MM.1S (cell line): Measurements from ENCODE around the gene NUDT22.

Experiments used
- DNase-seq: peaks from one replicate; pipeline ENCODE4 v3.0.0-alpha.2; 2015
- H2AFZ ChIP-seq: fragments of 300-600 bp; sonication (generic); 2 replicates; pipeline ENCODE4 v1.6.0; 2016; ENCODE audit warnings: antibody characterized with exemption, low read length
- H3F3A ChIP-seq: fragments of 300-600 bp; sonication (generic); 2 replicates; pipeline ENCODE4 v1.6.1; 2016; ENCODE audit warnings: mild to moderate bottlenecking, antibody characterized with exemption, low read length, moderate library complexity, mixed read lengths; ENCODE audit not compliant: insufficient read depth
- H3K27ac ChIP-seq: fragments of 300-600 bp; sonication (generic); 2 replicates; pipeline ENCODE4 v1.5.1; 2016; ENCODE audit warnings: mild to moderate bottlenecking, low read length
- H3K27me3 ChIP-seq: fragments of 300-600 bp; sonication (generic); replicated peaks from 2 replicates; pipeline ENCODE4 v1.6.0; 2016; ENCODE audit warnings: low read length; ENCODE audit not compliant: insufficient read depth
- H3K36me3 ChIP-seq: fragments of 300-600 bp; sonication (generic); replicated peaks from 2 replicates; pipeline ENCODE4 v1.6.1; 2016; ENCODE audit warnings: mild to moderate bottlenecking, low read length, mixed read lengths; ENCODE audit not compliant: insufficient read depth
- H3K4me1 ChIP-seq: fragments of 300-600 bp; sonication (generic); 2 replicates; pipeline ENCODE4 v1.6.1; 2016; ENCODE audit warnings: low read length, mixed read lengths
- H3K4me2 ChIP-seq: fragments of 300-600 bp; sonication (generic); 2 replicates; pipeline ENCODE4 v1.6.0; 2016; ENCODE audit warnings: low read depth, low read length
- H3K4me3 ChIP-seq: fragments of 300-600 bp; sonication (generic); 2 replicates; pipeline ENCODE4 v1.5.1; 2016; ENCODE audit warnings: low read length, mixed read lengths
- H3K79me2 ChIP-seq: fragments of 300-600 bp; sonication (generic); 2 replicates; pipeline ENCODE4 v1.6.1; 2016; ENCODE audit warnings: mixed run types, low read length, mixed read lengths
- H3K9ac ChIP-seq: fragments of 300-600 bp; sonication (generic); 2 replicates; pipeline ENCODE4 v1.6.1; 2016; ENCODE audit warnings: low read length, mixed read lengths
- H3K9me2 ChIP-seq: fragments of 300-600 bp; sonication (generic); replicated peaks from 2 replicates; pipeline ENCODE4 v1.6.1; 2016; ENCODE audit warnings: mild to moderate bottlenecking, low read length, mixed read lengths; ENCODE audit not compliant: insufficient read depth
- H3K9me3 ChIP-seq: fragments of 300-600 bp; sonication (generic); replicated peaks from 2 replicates; pipeline ENCODE4 v1.6.1; 2016; ENCODE audit warnings: mild to moderate bottlenecking, low read length, mixed read lengths; ENCODE audit not compliant: insufficient read depth
- H4K20me1 ChIP-seq: fragments of 300-600 bp; sonication (generic); 2 replicates; pipeline ENCODE4 v1.6.1; 2016; ENCODE audit warnings: mild to moderate bottlenecking, low read length, moderate library complexity, mixed read lengths; ENCODE audit not compliant: insufficient read depth
- EZH2 ChIP-seq: fragments of 300-600 bp; sonication (generic); optimal IDR thresholded peaks from 2 replicates; pipeline ENCODE3; 2017; ENCODE audit warnings: low read depth, mild to moderate bottlenecking, antibody characterized with exemption, low read length, mixed read lengths
- EZH2phosphoT487 ChIP-seq: fragments of 300-600 bp; sonication (generic); IDR thresholded peaks from 2 replicates; pipeline ENCODE4 v1.6.1; 2018; ENCODE audit warnings: antibody characterized with exemption, low read length
- TF ChIP-seq, protein P1 (sequence below): fragments of 300-600 bp; sonication (generic); IDR thresholded peaks from 2 replicates; pipeline ENCODE4 v1.5.1; 2016; ENCODE audit warnings: antibody characterized with exemption, low read length, mixed read lengths

Gene NUDT22

DNA sequence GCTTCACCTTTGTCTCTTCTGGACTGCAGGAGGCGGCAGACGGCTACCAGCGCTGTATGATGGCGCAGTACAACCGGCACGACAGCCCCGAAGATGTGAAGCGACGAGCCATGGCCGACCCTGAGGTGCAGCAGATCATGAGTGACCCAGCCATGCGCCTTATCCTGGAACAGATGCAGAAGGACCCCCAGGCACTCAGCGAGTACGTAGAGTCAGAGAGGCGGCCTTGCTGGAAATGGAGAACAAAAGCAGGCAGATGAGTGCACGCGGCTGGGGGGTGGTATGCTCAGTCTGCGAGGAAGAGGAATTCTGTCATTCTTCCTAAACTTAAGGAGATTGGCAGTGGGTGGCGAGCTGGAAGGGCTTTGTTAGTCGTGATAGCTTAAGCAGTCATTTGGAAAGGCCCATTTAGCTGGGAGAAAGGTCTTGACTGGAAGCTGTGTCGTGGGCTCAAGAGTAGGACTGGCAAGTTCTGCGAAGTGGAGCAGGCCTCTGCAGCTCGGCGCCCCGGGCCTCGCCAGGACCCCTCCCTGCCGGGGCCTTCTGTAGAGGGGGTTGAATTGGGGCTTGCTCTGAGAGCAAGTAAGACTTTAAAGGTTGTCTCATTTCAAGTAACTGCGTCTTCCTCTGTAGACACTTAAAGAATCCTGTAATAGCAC is 22.5 kb upstream of the NUDT22 start:
- peaks cover 42% of the 10 kb centered on the region for H3K79me2 ChIP-seq
- H3K36me3 ChIP-seq = peaks cover 20% of the 10 kb centered on the region; the same call in 1 of the 2 replicates
- H3K27me3 ChIP-seq = no peaks in the 10 kb centered on the region
- no peaks in the 10 kb centered on the region for H4K20me1 ChIP-seq
- no peak overlapping the region for H3K4me3 ChIP-seq
- H3F3A ChIP-seq = no peaks in the 10 kb centered on the region; the same call in none of the 2 replicates
- no peaks in the 10 kb centered on the region for H3K9me2 ChIP-seq
- H3K9me3 ChIP-seq = no peaks in the 10 kb centered on the region
- H2AFZ ChIP-seq = no peak overlapping the region
- H3K4me2 ChIP-seq = no peak overlapping the region
- TF ChIP-seq EZH2 = no peak
- no peak for TF ChIP-seq EZH2phosphoT487
- TF ChIP-seq, protein P1, sequence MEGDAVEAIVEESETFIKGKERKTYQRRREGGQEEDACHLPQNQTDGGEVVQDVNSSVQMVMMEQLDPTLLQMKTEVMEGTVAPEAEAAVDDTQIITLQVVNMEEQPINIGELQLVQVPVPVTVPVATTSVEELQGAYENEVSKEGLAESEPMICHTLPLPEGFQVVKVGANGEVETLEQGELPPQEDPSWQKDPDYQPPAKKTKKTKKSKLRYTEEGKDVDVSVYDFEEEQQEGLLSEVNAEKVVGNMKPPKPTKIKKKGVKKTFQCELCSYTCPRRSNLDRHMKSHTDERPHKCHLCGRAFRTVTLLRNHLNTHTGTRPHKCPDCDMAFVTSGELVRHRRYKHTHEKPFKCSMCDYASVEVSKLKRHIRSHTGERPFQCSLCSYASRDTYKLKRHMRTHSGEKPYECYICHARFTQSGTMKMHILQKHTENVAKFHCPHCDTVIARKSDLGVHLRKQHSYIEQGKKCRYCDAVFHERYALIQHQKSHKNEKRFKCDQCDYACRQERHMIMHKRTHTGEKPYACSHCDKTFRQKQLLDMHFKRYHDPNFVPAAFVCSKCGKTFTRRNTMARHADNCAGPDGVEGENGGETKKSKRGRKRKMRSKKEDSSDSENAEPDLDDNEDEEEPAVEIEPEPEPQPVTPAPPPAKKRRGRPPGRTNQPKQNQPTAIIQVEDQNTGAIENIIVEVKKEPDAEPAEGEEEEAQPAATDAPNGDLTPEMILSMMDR = no peak
- H3K27ac ChIP-seq = no peak overlapping the region
- no peak overlapping the region for H3K9ac ChIP-seq
- H3K4me1 ChIP-seq = peaks cover 10% of the 10 kb centered on the region
- no peak for DNase-seq

DNA sequence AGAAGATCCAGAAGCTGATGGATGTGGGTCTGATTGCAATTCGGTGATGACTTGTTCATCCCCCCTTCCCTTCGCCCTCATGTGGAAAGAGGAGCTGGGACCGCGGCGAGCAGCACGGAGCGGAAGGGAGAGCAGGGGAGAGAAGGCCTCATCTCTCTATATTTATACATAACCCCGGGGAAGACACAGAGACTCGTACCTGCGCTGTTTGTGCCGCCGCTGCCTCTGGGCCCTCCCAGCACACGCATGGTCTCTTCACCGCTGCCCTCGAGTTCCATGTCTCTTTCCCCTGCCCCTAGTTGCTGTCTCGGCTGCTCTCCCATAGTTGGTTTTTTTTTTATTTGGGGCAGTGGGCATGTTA is 22.0 kb upstream of the NUDT22 start:
- H3K4me1 ChIP-seq = peaks cover 10% of the 10 kb centered on the region
- H3F3A ChIP-seq = no peaks in the 10 kb centered on the region; the same call in none of the 2 replicates
- H3K4me3 ChIP-seq = no peak overlapping the region
- H3K9me2 ChIP-seq = no peaks in the 10 kb centered on the region
- no peak overlapping the region for H3K27ac ChIP-seq
- H2AFZ ChIP-seq = no peak overlapping the region
- no peak overlapping the region for H3K9ac ChIP-seq
- peaks cover 37% of the 10 kb centered on the region for H3K79me2 ChIP-seq
- no peak overlapping the region for H3K4me2 ChIP-seq
- no peak for DNase-seq
- H3K36me3 ChIP-seq = peaks cover 17% of the 10 kb centered on the region; the same call in 1 of the 2 replicates
- TF ChIP-seq, protein P1 = no peak
- TF ChIP-seq EZH2phosphoT487 (no peak), EZH2 (no peak)
- H3K9me3 ChIP-seq = no peaks in the 10 kb centered on the region
- H4K20me1 ChIP-seq = no peaks in the 10 kb centered on the region
- H3K27me3 ChIP-seq = no peaks in the 10 kb centered on the region

DNA sequence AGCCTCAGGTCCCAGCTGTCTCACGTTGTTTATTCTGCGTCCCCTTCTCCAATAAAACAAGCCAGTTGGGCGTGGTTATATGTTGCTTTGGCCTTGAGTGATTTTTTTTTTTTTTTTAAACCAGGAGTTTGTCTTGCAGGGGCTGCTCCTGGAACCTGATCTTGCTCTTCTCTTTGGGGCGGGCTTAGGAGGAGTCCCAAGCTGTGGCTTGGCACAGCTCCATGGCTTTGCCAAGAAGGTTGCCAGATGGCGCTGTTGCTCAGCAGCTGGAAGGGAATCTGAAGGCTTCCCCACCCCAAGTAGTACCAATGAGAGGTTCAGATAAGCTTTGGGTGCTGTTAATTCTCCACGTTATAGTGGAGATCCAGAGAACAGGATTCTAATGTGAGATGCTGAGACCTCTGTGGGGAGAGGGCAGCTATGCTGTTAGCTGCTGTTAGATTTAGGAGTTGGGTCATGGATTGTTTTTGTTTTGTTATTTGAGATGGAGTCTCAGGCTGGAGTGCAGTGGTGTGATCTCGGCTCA is 21.5 kb upstream of the NUDT22 start:
- H3K27ac ChIP-seq = no peak overlapping the region
- no peaks in the 10 kb centered on the region for H4K20me1 ChIP-seq
- H3K9me3 ChIP-seq = no peaks in the 10 kb centered on the region
- H3K36me3 ChIP-seq = peaks cover 17% of the 10 kb centered on the region; the same call in 1 of the 2 replicates
- H3K79me2 ChIP-seq = peaks cover 37% of the 10 kb centered on the region
- peaks cover 10% of the 10 kb centered on the region for H3K4me1 ChIP-seq
- no peak overlapping the region for H3K4me3 ChIP-seq
- H3K9ac ChIP-seq = no peak overlapping the region
- TF ChIP-seq EZH2phosphoT487 = no peak
- TF ChIP-seq, protein P1 = peak; percentile 71
- no peaks in the 10 kb centered on the region for H3K9me2 ChIP-seq
- no peak overlapping the region for H2AFZ ChIP-seq
- H3F3A ChIP-seq = no peaks in the 10 kb centered on the region; the same call in none of the 2 replicates
- H3K27me3 ChIP-seq = no peaks in the 10 kb centered on the region
- no peak overlapping the region for H3K4me2 ChIP-seq
- peak; percentile 65 for DNase-seq
